ENCODE measurements around the gene TMEM218. TPM values are rescaled to one million over a fixed set of nuclear protein-coding genes. Genes with fewer than 3 reads are reported as not detected.

TMEM218 gene
- total RNA-seq, 1 donor from 2014 or later, result 19.0 TPM

- TF ChIP-seq, protein P1, sequence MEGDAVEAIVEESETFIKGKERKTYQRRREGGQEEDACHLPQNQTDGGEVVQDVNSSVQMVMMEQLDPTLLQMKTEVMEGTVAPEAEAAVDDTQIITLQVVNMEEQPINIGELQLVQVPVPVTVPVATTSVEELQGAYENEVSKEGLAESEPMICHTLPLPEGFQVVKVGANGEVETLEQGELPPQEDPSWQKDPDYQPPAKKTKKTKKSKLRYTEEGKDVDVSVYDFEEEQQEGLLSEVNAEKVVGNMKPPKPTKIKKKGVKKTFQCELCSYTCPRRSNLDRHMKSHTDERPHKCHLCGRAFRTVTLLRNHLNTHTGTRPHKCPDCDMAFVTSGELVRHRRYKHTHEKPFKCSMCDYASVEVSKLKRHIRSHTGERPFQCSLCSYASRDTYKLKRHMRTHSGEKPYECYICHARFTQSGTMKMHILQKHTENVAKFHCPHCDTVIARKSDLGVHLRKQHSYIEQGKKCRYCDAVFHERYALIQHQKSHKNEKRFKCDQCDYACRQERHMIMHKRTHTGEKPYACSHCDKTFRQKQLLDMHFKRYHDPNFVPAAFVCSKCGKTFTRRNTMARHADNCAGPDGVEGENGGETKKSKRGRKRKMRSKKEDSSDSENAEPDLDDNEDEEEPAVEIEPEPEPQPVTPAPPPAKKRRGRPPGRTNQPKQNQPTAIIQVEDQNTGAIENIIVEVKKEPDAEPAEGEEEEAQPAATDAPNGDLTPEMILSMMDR (IDR thresholded peaks at IDR 0.05), result no peak
- H3K4me3 ChIP-seq, result no peak overlapping the region
- no peaks in the 10 kb centered on the region for H3K9me3 ChIP-seq
- intact Hi-C loops (cut with DNase I), result no loop called here
- no peaks in the 10 kb centered on the region for H3K27me3 ChIP-seq
- DNase-seq (no peak), ATAC-seq (no peak)
- no peaks in the 10 kb centered on the region for H3K4me1 ChIP-seq
- H3K36me3 ChIP-seq, result no peaks in the 10 kb centered on the region
- no peak overlapping the region for H3K27ac ChIP-seq
Measured at GRCh38 chr11:125080531-125080911, 30.9 kb downstream of the TMEM218 start.

DNA sequence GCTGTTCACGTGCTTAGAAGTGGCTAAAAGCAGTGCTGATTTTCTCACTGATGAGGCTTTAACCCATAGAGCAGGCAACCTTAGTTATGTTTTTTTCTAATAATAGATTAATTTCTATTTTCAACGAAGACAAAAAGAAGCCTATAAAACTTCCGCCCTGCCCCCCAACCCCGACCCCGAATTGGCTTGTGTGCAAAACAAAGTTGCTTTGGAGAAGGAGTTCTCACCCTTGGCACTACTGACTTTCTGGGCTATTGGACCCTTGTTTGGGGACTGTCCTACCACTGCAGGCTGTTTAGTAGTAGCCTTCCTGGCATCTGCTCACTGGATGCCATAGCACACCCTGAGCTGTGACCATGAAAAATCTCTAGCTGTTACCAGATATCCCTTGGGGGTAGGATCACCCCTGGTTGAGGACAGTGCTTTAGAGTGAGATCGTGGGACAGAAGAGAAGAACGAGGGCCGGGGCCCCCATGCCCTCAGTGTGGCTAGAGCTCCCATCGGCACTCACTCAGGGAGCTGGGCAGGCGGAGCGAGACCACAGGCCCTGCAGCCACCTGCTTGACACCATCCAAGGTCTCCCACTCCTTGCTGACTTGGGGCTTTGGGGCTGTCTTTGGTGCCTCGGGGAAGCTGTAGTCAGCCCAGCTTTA is 31.4 kb downstream of the TMEM218 start:
- H3K27me3 ChIP-seq, result no peaks in the 10 kb centered on the region
- H3K4me3 ChIP-seq, result no peak overlapping the region
- intact Hi-C loops (cut with DNase I), result no loop called here
- H3K36me3 ChIP-seq, result no peaks in the 10 kb centered on the region
- H3K9me3 ChIP-seq, result no peaks in the 10 kb centered on the region
- DNase-seq, result peak; percentile 53
- no peak overlapping the region for H3K27ac ChIP-seq
- ATAC-seq, result no peak
- no peaks in the 10 kb centered on the region for H3K4me1 ChIP-seq
- TF ChIP-seq, protein P1 (IDR thresholded peaks at IDR 0.05), result no peak

- intact Hi-C loops (cut with DNase I), result no loop called here
- Histone ChIP-seq H3K27me3 (no peaks in the 10 kb centered on the region), H3K27ac (no peak overlapping the region), H3K4me3 (no peak overlapping the region), H3K9me3 (no peaks in the 10 kb centered on the region), H3K36me3 (no peaks in the 10 kb centered on the region), H3K4me1 (no peaks in the 10 kb centered on the region)
- TF ChIP-seq, protein P1 (IDR thresholded peaks at IDR 0.05), result no peak
- peak; percentile 74 for ATAC-seq
- DNase-seq, result peak; percentile 68
Measured at GRCh38 chr11:125079151-125079877, 32.1 kb downstream of the TMEM218 start.

DNA sequence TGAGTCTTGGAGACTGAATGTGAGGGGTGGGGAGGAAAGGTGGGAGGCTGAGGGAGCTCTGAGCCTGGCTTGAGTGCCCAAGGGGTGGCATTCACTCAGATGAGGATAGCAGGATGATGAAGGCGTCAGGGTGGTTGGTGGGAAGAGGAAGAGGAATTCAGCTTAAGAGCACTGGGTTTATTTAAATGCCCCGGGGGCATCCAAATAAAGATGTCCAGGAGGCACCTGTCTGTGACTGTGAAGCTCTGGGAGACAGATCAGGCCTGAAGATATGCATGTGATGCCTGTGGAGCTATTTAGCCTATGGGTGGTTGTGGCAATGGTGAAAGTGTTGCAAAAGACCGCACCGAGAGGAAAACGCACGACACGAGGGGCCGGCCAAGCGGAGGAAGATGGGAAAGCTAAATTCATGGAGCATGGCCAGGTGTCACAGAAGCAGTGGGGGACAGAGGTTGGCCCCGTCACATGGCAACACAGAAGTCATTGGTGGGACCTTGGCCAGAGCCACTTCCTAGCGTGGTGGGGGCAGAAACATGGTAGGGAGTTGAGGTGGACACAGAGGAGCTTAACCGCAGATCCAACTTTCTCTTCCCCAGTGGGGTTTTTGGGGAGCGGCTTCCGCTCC is 32.8 kb downstream of the TMEM218 start:
- no peaks in the 10 kb centered on the region for H3K4me1 ChIP-seq
- intact Hi-C loops (cut with DNase I), result no loop called here
- no peaks in the 10 kb centered on the region for H3K9me3 ChIP-seq
- no peaks in the 10 kb centered on the region for H3K27me3 ChIP-seq
- no peak overlapping the region for H3K4me3 ChIP-seq
- no peaks in the 10 kb centered on the region for H3K36me3 ChIP-seq
- DNase-seq (no peak), ATAC-seq (no peak)
- TF ChIP-seq, protein P1 (IDR thresholded peaks at IDR 0.05), result no peak
- H3K27ac ChIP-seq, result no peak overlapping the region

DNA sequence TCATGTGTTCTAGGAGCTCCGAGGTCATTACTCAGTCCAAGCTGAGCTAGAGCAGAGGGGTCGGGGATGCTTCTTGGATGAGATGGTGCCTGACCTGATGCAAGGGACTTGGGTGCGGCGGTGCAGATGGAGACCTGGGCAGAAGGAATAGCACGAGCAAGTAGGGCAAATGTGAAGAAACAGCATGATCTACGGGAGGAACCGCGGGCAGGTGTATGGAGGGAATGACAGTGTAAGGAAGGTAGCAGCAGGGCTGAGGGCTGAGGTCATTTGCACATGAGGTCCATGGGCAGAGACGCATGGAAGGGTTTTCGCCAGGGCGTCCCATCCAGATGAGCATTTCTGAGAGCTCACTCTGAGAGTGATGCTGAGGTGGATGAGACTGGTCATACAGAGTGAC is 33.4 kb downstream of the TMEM218 start:
- ATAC-seq, result no peak
- H3K4me3 ChIP-seq, result no peak overlapping the region
- H3K9me3 ChIP-seq, result no peaks in the 10 kb centered on the region
- TF ChIP-seq, protein P1 (IDR thresholded peaks at IDR 0.05), result no peak
- H3K36me3 ChIP-seq, result no peaks in the 10 kb centered on the region
- no peak for DNase-seq
- intact Hi-C loops (cut with DNase I), result no loop called here
- no peaks in the 10 kb centered on the region for H3K27me3 ChIP-seq
- H3K27ac ChIP-seq, result no peak overlapping the region
- no peaks in the 10 kb centered on the region for H3K4me1 ChIP-seq
